ENCODE results near the gene PAOX. TPM values are rescaled to one million over a fixed set of nuclear protein-coding genes. Genes with fewer than 3 reads are reported as not detected.
"Not testable (repeated sequence)": the region's sequence is repeated elsewhere in the genome, so short reads cannot be mapped to it uniquely, and the experiment has no call there.

The PAOX gene
- total and polyA plus RNA-seq, 3 donors from 2014 or later = 24.8 to 91.5 (median 49.5) TPM

GRCh38 chr10:133381036-133381435, 2.0 kb downstream of the PAOX start:
- no peaks in the 10 kb centered on the region for H3K36me3 ChIP-seq (ENCODE audit: low read depth, missing control alignments)
- H3K4me3 ChIP-seq = no peak overlapping the region
- H3K27ac ChIP-seq = no peak overlapping the region
- peaks cover 5% of the 10 kb centered on the region for H3K4me1 ChIP-seq
- H3K9me3 ChIP-seq = no peaks in the 10 kb centered on the region
- intact Hi-C loops (cut with DNase I; ENCODE audit: low total_unique reads) = no loop called here
- no peaks in the 10 kb centered on the region for H3K27me3 ChIP-seq
- WGBS, 2 donors = 93 to 96% methylated on average over 2 to 8 of the region's 8 CpGs
- no peak for TF ChIP-seq POLR2A (IDR thresholded peaks at IDR 0.05)
- TF ChIP-seq CTCF (IDR thresholded peaks at IDR 0.05) = no peak
- no peak for DNase-seq

- Histone ChIP-seq H3K36me3 (ENCODE audit: low read depth, missing control alignments) (no peaks in the 10 kb centered on the region), H3K9me3 (no peaks in the 10 kb centered on the region), H3K4me3 (no peak overlapping the region), H3K4me1 (peaks cover 5% of the 10 kb centered on the region), H3K27ac (no peak overlapping the region), H3K27me3 (no peaks in the 10 kb centered on the region)
- intact Hi-C loops (cut with DNase I; ENCODE audit: low total_unique reads) = no loop called here
- no peak for DNase-seq
- WGBS, 2 donors = 89 to 96% methylated on average over 4 of the region's 4 CpGs
- no peak for TF ChIP-seq CTCF (IDR thresholded peaks at IDR 0.05)
- TF ChIP-seq POLR2A (IDR thresholded peaks at IDR 0.05) = no peak
Measured at GRCh38 chr10:133383551-133383950, 4.5 kb downstream of the PAOX start.

GRCh38 chr10:133384071-133384470, 5.0 kb downstream of the PAOX start:
- TF ChIP-seq CTCF (IDR thresholded peaks at IDR 0.05) (no peak), POLR2A (IDR thresholded peaks at IDR 0.05) (no peak)
- H3K27ac ChIP-seq = no peak overlapping the region

GRCh38 chr10:133385214-133385613, 6.2 kb downstream of the PAOX start:
- no peaks in the 10 kb centered on the region for H3K36me3 ChIP-seq (ENCODE audit: low read depth, missing control alignments)
- TF ChIP-seq POLR2A (IDR thresholded peaks at IDR 0.05) (no peak), CTCF (IDR thresholded peaks at IDR 0.05) (no peak)

More at GRCh38 chr10:133384071-133384470, 5.0 kb downstream of the PAOX start:
- DNase-seq = no peak
- Histone ChIP-seq H3K36me3 (ENCODE audit: low read depth, missing control alignments) (no peaks in the 10 kb centered on the region), H3K9me3 (no peaks in the 10 kb centered on the region), H3K4me1 (peaks cover 5% of the 10 kb centered on the region), H3K4me3 (no peak overlapping the region), H3K27me3 (no peaks in the 10 kb centered on the region)
- intact Hi-C loops (cut with DNase I; ENCODE audit: low total_unique reads) = no loop called here
- WGBS, 2 donors = 94% methylated on average over 9 to 13 of the region's 13 CpGs

GRCh38 chr10:133386951-133387350, 7.9 kb downstream of the PAOX start:
- DNase-seq; H3K4me3 ChIP-seq; H3K9me3 ChIP-seq; H3K27me3 ChIP-seq; H3K36me3 ChIP-seq (ENCODE audit: low read depth, missing control alignments); intact Hi-C loops (cut with DNase I; ENCODE audit: low total_unique reads); H3K4me1 ChIP-seq; H3K27ac ChIP-seq: not testable (repeated sequence)
- 95 to 97% methylated on average over 4 of the region's 4 CpGs for WGBS, 2 donors

More at GRCh38 chr10:133385214-133385613, 6.2 kb downstream of the PAOX start:
- Histone ChIP-seq H3K9me3 (no peaks in the 10 kb centered on the region), H3K4me3 (no peak overlapping the region), H3K4me1 (no peaks in the 10 kb centered on the region), H3K27me3 (no peaks in the 10 kb centered on the region), H3K27ac (no peak overlapping the region)
- intact Hi-C loops (cut with DNase I; ENCODE audit: low total_unique reads) = no loop called here
- 94 to 100% methylated on average over 2 of the region's 2 CpGs for WGBS, 2 donors
- no peak for DNase-seq

Data from testis (tissue), 3 donors.